Progenitor cell of endocrine pancreas (in vitro differentiated cells): ENCODE results near the gene DOCK1. TPM values are rescaled to one million over a fixed set of nuclear protein-coding genes. Genes with fewer than 3 reads are reported as not detected.

Source experiments
- DNase-seq: peaks from one replicate; pipeline ENCODE4 v3.0.0; 2021; ENCODE audit warnings: low spot score; ENCODE audit not compliant: unreplicated experiment
- H3K27ac Mint-ChIP-seq: 2 replicates; pipeline ENCODE4 v1.8.0; 2021; ENCODE audit warnings: mild to moderate bottlenecking, moderate library complexity, mixed read lengths
- H3K27me3 Mint-ChIP-seq: 2 replicates; pipeline ENCODE4 v1.8.0; 2021; ENCODE audit warnings: mixed read lengths
- H3K36me3 Mint-ChIP-seq: 2 replicates; pipeline ENCODE4 v1.8.0; 2022; ENCODE audit warnings: mixed read lengths; ENCODE audit not compliant: insufficient read depth
- H3K4me1 Mint-ChIP-seq: 2 replicates; pipeline ENCODE4 v1.8.0; 2021; ENCODE audit warnings: low read depth, mixed read lengths
- H3K4me3 Mint-ChIP-seq: 2 replicates; pipeline ENCODE4 v1.8.0; 2021; ENCODE audit warnings: low read depth, mild to moderate bottlenecking, moderate library complexity, mixed read lengths
- H3K9me3 Mint-ChIP-seq: 2 replicates; pipeline ENCODE4 v1.8.0; 2021; ENCODE audit warnings: low read depth, mixed read lengths
- CTCF ChIP-seq: fragments of 200-600 bp; sonication (generic); IDR thresholded peaks from one replicate; pipeline ENCODE4 v1.5.0; 2021; ENCODE audit warnings: antibody characterized with exemption, mild to moderate bottlenecking; ENCODE audit not compliant: unreplicated experiment
- total RNA-seq: library from RNA; stranded (reverse); gene quantifications from 2 replicates; pipeline ENCODE4 v1.2.1, GENCODE V29; 2021

DOCK1 gene
- total RNA-seq, 1 donor from 2014 or later: 77.8 TPM

GRCh38 chr10:127464561-127464960, 559.3 kb downstream of the DOCK1 start:
- no peak for TF ChIP-seq CTCF
- no peak overlapping the region for H3K27ac Mint-ChIP-seq
- peaks cover 29% of the 10 kb centered on the region for H3K27me3 Mint-ChIP-seq
- H3K36me3 Mint-ChIP-seq: no peaks in the 10 kb centered on the region
- peaks cover 2% of the 10 kb centered on the region for H3K4me1 Mint-ChIP-seq
- peaks cover 5% of the 10 kb centered on the region for H3K9me3 Mint-ChIP-seq
- no peak overlapping the region for H3K4me3 Mint-ChIP-seq
- no peak for DNase-seq

GRCh38 chr10:127467811-127468210, 562.6 kb downstream of the DOCK1 start:
- H3K4me3 Mint-ChIP-seq: no peak overlapping the region

GRCh38 chr10:127468632-127469031, 563.4 kb downstream of the DOCK1 start:
- H3K4me3 Mint-ChIP-seq: no peak overlapping the region

More at GRCh38 chr10:127467811-127468210, 562.6 kb downstream of the DOCK1 start:
- peaks cover 52% of the 10 kb centered on the region for H3K27me3 Mint-ChIP-seq
- DNase-seq: no peak
- no peak for TF ChIP-seq CTCF
- H3K36me3 Mint-ChIP-seq: no peaks in the 10 kb centered on the region
- no peak overlapping the region for H3K27ac Mint-ChIP-seq
- no peaks in the 10 kb centered on the region for H3K9me3 Mint-ChIP-seq
- H3K4me1 Mint-ChIP-seq: peaks cover 2% of the 10 kb centered on the region

GRCh38 chr10:127470911-127471310, 565.7 kb downstream of the DOCK1 start:
- H3K4me1 Mint-ChIP-seq: no peaks in the 10 kb centered on the region
- no peak overlapping the region for H3K27ac Mint-ChIP-seq
- peaks cover 3% of the 10 kb centered on the region for H3K9me3 Mint-ChIP-seq
- no peak for TF ChIP-seq CTCF
- peaks cover 52% of the 10 kb centered on the region for H3K27me3 Mint-ChIP-seq
- no peaks in the 10 kb centered on the region for H3K36me3 Mint-ChIP-seq
- DNase-seq: no peak
- H3K4me3 Mint-ChIP-seq: no peak overlapping the region

More at GRCh38 chr10:127468632-127469031, 563.4 kb downstream of the DOCK1 start:
- H3K36me3 Mint-ChIP-seq: no peaks in the 10 kb centered on the region
- no peak for DNase-seq
- peaks cover 54% of the 10 kb centered on the region for H3K27me3 Mint-ChIP-seq
- no peak for TF ChIP-seq CTCF
- no peaks in the 10 kb centered on the region for H3K4me1 Mint-ChIP-seq
- no peak overlapping the region for H3K27ac Mint-ChIP-seq
- H3K9me3 Mint-ChIP-seq: no peaks in the 10 kb centered on the region

GRCh38 chr10:127472976-127473375, 567.7 kb downstream of the DOCK1 start:
- Mint-ChIP-seq H3K9me3 (peaks cover 3% of the 10 kb centered on the region), H3K36me3 (no peaks in the 10 kb centered on the region), H3K27ac (no peak overlapping the region), H3K27me3 (peaks cover 49% of the 10 kb centered on the region), H3K4me3 (no peak overlapping the region), H3K4me1 (no peaks in the 10 kb centered on the region)
- no peak for DNase-seq
- TF ChIP-seq CTCF: no peak
